HUES64 (cell line): ENCODE measurements around the gene MBP.

Experiments
- H3K27ac ChIP-seq: 2 replicates; pipeline ENCODE4 v1.7.0; 2013; ENCODE audit warnings: low read depth, low read length, inconsistent platforms
- H3K27me3 ChIP-seq: 2 replicates; pipeline ENCODE4 v1.6.1; 2013; ENCODE audit warnings: mild to moderate bottlenecking, low read length; ENCODE audit not compliant: insufficient read depth
- H3K36me3 ChIP-seq: 2 replicates; pipeline ENCODE4 v1.6.1; 2013; ENCODE audit warnings: mild to moderate bottlenecking, low read length; ENCODE audit not compliant: insufficient read depth
- H3K4me1 ChIP-seq: 2 replicates; pipeline ENCODE4 v1.6.1; 2013; ENCODE audit warnings: mild to moderate bottlenecking, low read length, moderate library complexity; ENCODE audit not compliant: insufficient read depth
- H3K4me3 ChIP-seq: 2 replicates; pipeline ENCODE4 v1.5.1; 2013; ENCODE audit warnings: mild to moderate bottlenecking, low read length, moderate library complexity
- H3K9ac ChIP-seq: 2 replicates; pipeline ENCODE4 v1.6.1; 2013; ENCODE audit warnings: mild to moderate bottlenecking, low read depth, low read length
- H3K9me3 ChIP-seq: 2 replicates; pipeline ENCODE4 v1.6.1; 2013; ENCODE audit warnings: low read depth, low read length; ENCODE audit not compliant: insufficient read depth
- WGBS: fragments of 150-250, 120-280 bp; methylation state at CpG from one replicate; pipeline ENCODE4 v1.1.7; 2013; ENCODE audit warnings: missing lambda C conversion rate; 5-methylcytosine and 5-hydroxymethylcytosine counted together

The MBP gene

GRCh38 chr18:77095391-77096371, 36.9 kb downstream of the MBP start:
- WGBS: 90% methylated on average over 13 of the region's 13 CpGs
- H3K36me3 ChIP-seq: no peaks in the 10 kb centered on the region
- no peaks in the 10 kb centered on the region for H3K9me3 ChIP-seq
- peaks cover 33% of the 10 kb centered on the region for H3K4me1 ChIP-seq
- H3K4me3 ChIP-seq: no peak overlapping the region
- no peak overlapping the region for H3K9ac ChIP-seq
- H3K27ac ChIP-seq: no peak overlapping the region
- no peaks in the 10 kb centered on the region for H3K27me3 ChIP-seq

GRCh38 chr18:77093586-77093985, 39.0 kb downstream of the MBP start:
- H3K36me3 ChIP-seq: no peaks in the 10 kb centered on the region
- H3K27ac ChIP-seq: no peak overlapping the region
- WGBS: 90% methylated on average over 12 of the region's 12 CpGs
- peaks cover 40% of the 10 kb centered on the region for H3K4me1 ChIP-seq
- no peaks in the 10 kb centered on the region for H3K27me3 ChIP-seq
- H3K9me3 ChIP-seq: no peaks in the 10 kb centered on the region
- H3K9ac ChIP-seq: no peak overlapping the region
- H3K4me3 ChIP-seq: no peak overlapping the region

- Histone ChIP-seq H3K36me3 (no peaks in the 10 kb centered on the region), H3K9me3 (no peaks in the 10 kb centered on the region), H3K27ac (no peak overlapping the region), H3K9ac (no peak overlapping the region), H3K27me3 (no peaks in the 10 kb centered on the region), H3K4me1 (peaks cover 37% of the 10 kb centered on the region), H3K4me3 (no peak overlapping the region)
- 93% methylated on average over 16 of the region's 16 CpGs for WGBS
Observed at GRCh38 chr18:77093067-77093430, 39.5 kb downstream of the MBP start.

GRCh38 chr18:77092104-77093066, 40.2 kb downstream of the MBP start:
- no peak overlapping the region for H3K27ac ChIP-seq
- peaks cover under 1% of the 10 kb centered on the region; the same call in 1 of the 2 replicates for H3K27me3 ChIP-seq
- H3K4me3 ChIP-seq: no peak overlapping the region
- no peak overlapping the region for H3K9ac ChIP-seq
- peaks cover 30% of the 10 kb centered on the region for H3K4me1 ChIP-seq
- 91% methylated on average over 48 of the region's 48 CpGs for WGBS
- no peaks in the 10 kb centered on the region for H3K36me3 ChIP-seq
- H3K9me3 ChIP-seq: no peaks in the 10 kb centered on the region

GRCh38 chr18:77091366-77091765, 41.2 kb downstream of the MBP start:
- H3K36me3 ChIP-seq: no peaks in the 10 kb centered on the region
- no peak overlapping the region for H3K9ac ChIP-seq
- no peak overlapping the region for H3K27ac ChIP-seq
- WGBS: 91% methylated on average over 5 of the region's 5 CpGs
- H3K9me3 ChIP-seq: no peaks in the 10 kb centered on the region
- H3K4me1 ChIP-seq: peaks cover 26% of the 10 kb centered on the region
- H3K27me3 ChIP-seq: peaks cover 11% of the 10 kb centered on the region
- no peak overlapping the region for H3K4me3 ChIP-seq

GRCh38 chr18:77090546-77091174, 41.9 kb downstream of the MBP start:
- H3K27me3 ChIP-seq: peaks cover 17% of the 10 kb centered on the region
- H3K9ac ChIP-seq: no peak overlapping the region
- 89% methylated on average over 18 of the region's 18 CpGs for WGBS
- no peak overlapping the region for H3K27ac ChIP-seq
- H3K4me3 ChIP-seq: no peak overlapping the region
- H3K9me3 ChIP-seq: no peaks in the 10 kb centered on the region
- H3K4me1 ChIP-seq: peaks cover 19% of the 10 kb centered on the region
- H3K36me3 ChIP-seq: no peaks in the 10 kb centered on the region

- Histone ChIP-seq H3K36me3 (no peaks in the 10 kb centered on the region), H3K4me1 (peaks cover 18% of the 10 kb centered on the region), H3K9me3 (no peaks in the 10 kb centered on the region), H3K9ac (no peak overlapping the region), H3K27ac (0 out of 2 replicates have a peak overlapping the region, but pooled peaks have one; percentile 36), H3K4me3 (no peak overlapping the region), H3K27me3 (peaks cover 17% of the 10 kb centered on the region)
- WGBS: 89% methylated on average over 9 of the region's 9 CpGs
Observed at GRCh38 chr18:77089723-77090285, 42.8 kb downstream of the MBP start.

GRCh38 chr18:77088963-77089722, 43.4 kb downstream of the MBP start:
- peaks cover 18% of the 10 kb centered on the region for H3K4me1 ChIP-seq
- no peak overlapping the region for H3K4me3 ChIP-seq
- no peak overlapping the region for H3K9ac ChIP-seq
- no peaks in the 10 kb centered on the region for H3K36me3 ChIP-seq
- 0 out of 2 replicates have a peak overlapping the region, but pooled peaks have one; percentile 36 for H3K27ac ChIP-seq
- no peaks in the 10 kb centered on the region for H3K9me3 ChIP-seq
- H3K27me3 ChIP-seq: peaks cover 17% of the 10 kb centered on the region
- WGBS: 73% methylated on average over 13 of the region's 14 CpGs

- Histone ChIP-seq H3K4me3 (peak overlapping the region; percentile 60), H3K27ac (no peak overlapping the region), H3K36me3 (no peaks in the 10 kb centered on the region), H3K9me3 (no peaks in the 10 kb centered on the region), H3K27me3 (peaks cover 17% of the 10 kb centered on the region), H3K9ac (no peak overlapping the region), H3K4me1 (peaks cover 18% of the 10 kb centered on the region)
- WGBS: 35% methylated on average over 55 of the region's 55 CpGs
Observed at GRCh38 chr18:77087393-77088141, 45.0 kb downstream of the MBP start.
